Mammary epithelial cell (primary cell): ENCODE data around the gene TCF7L1.

Source experiments
- CTCF ChIP-seq, 2 donors: IDR thresholded peaks in 1 of 2; conservative IDR thresholded peaks in 1 of 2; 2 replicates each; pipeline ENCODE4 v1.5.1; 2011 to 2012; ENCODE audit warnings: inconsistent platforms in 2 of 2, low read length in 2 of 2, mild to moderate bottlenecking in 2 of 2, control low read depth in 1 of 2, low read depth in 1 of 2; ENCODE audit not compliant: insufficient read depth in 1 of 2; ENCODE audit errors: extremely low read depth in 1 of 2
- EZH2 ChIP-seq: IDR thresholded peaks from 2 replicates; pipeline ENCODE4 v1.6.1; 2012; ENCODE audit warnings: low read length, inconsistent platforms, borderline replicate concordance

GRCh38 chr2:85251070-85251616, 118.0 kb downstream of the TCF7L1 start:
- TF ChIP-seq CTCF (conservative IDR thresholded peaks at IDR 0.05 in 1 of 2, IDR thresholded peaks at IDR 0.05 in 1 of 2; ENCODE audit: extremely low read depth in 1 of 2, insufficient read depth in 1 of 2, low read depth in 1 of 2, low read length in 2 of 2), result no peak
- no peak for TF ChIP-seq EZH2
